HG03064 (cell line): ENCODE measurements around the gene HOXC9.

Source experiments
- ATAC-seq: cut with Tn5 transposase; IDR thresholded peaks from one replicate; pipeline ENCODE4 v1.9.1; 2021; ENCODE audit warnings: low read depth; ENCODE audit not compliant: unreplicated experiment

HOXC9 gene

DNA sequence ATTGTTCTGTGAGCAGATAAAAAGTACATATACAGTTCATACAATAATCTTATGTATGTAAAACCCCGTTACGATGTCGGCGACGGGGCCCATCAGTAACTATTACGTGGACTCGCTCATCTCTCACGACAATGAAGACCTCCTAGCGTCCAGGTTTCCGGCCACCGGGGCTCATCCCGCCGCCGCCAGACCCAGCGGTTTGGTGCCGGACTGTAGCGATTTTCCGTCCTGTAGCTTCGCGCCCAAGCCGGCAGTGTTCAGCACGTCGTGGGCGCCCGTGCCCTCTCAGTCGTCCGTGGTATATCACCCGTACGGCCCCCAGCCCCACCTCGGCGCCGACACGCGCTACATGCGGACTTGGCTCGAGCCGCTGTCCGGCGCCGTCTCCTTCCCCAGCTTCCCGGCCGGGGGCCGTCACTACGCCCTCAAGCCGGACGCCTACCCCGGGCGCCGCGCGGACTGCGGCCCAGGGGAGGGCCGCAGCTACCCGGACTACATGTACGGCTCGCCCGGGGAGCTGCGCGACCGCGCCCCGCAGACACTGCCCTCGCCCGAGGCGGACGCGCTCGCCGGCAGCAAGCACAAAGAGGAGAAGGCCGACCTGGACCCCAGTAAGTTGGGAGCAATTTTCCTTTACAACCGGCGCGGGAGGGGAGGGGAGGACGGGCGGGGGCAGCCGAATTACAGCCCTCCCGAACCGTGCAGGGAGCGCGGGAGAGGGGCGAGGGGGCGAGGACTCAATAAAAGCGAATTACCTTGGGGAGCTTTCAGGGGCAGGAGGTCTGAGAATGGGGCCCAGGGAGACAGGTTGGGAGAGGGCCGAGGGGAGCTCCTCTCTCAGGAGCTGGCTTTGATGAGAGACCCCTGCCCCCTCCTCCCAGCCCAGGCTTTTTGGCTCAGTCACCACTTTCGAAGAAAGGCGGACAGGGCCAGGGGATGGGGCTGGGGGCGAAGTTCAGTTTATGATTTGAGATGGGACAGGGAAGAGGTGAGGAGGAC, at the start of gene HOXC9:
HOXC9 (plus strand) TSS at position 46 of the 999 bp plus-strand sequence; CDS start at position 74, 28 bp downstream.
- ATAC-seq = no peak

DNA sequence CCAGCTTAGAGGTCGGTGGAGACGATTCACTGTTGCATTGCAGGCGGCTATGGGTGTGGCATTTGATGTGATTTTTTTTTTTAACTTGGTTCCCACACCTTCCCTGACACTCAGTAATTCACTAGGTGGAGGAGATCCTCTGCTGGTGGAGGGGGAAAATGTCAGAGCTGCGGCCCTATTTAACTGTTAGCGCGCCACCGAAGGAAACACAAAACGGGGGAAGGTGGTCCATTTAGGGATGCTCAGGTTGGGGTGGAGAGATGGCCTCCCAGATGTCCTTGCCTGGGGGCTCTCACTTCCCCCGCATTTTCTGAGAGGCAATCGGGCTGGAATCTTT, 49.6 kb upstream of the HOXC9 start:
- no peak for ATAC-seq

DNA sequence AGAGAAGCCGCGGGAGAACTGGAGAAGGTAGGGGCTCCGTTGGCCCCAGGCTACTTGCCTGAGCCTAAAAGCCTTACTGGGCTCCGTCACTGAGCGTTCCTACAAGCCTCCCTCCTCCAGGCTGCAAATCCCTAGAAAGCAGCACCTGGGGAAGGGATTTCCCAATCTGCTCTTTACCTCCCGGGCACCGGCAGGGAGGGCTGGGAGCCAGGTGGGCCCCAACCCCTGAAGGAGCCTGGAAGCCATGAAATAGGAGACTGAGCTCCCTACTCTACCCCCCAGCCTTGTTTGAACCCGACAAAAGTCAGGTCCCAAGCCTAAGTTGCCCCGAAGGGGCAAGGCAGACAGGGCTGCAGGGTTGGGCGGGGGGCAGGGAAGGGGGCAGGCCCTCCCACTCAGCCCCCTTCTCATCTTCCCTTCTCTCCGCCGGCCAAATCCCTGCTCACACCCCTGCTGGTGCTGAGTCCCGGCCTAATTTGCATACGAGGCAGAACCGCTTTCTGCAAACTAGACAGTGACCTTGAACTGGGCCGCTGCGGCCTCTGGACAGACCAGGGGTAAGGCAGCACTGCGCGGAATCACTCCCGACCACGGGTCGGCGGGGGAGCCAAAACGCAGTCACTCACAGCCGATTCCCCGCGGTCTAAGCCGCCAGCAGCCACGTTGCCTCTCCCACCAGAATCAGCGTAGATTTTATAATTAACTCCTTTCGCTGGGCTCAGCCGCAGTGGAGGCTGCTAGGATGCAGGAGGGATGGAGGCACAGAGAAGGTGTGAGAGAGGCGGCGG, 49.0 kb upstream of the HOXC9 start:
- ATAC-seq = no peak

- no peak for ATAC-seq
These were observed 48.2 kb upstream of the HOXC9 start for GRCh38 chr12:53951577-53952334.

DNA sequence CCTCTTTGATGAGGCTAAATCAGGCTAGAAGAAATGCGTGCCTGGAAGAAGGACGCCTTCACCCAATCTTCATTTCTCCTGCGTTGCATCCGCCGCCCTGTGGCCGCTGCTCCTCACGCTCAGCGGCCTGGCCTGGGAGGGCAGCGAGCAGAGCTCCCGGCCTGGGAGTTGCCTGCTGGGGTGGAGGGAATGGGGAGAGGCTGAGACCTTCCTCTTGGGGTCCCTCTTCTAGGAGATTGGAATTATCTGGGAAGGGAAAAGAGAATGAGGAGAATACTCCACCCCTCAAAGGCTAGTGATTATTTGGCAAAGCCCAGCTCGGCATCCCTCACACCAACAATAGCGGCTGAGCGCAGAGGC, 47.6 kb upstream of the HOXC9 start:
- no peak for ATAC-seq

DNA sequence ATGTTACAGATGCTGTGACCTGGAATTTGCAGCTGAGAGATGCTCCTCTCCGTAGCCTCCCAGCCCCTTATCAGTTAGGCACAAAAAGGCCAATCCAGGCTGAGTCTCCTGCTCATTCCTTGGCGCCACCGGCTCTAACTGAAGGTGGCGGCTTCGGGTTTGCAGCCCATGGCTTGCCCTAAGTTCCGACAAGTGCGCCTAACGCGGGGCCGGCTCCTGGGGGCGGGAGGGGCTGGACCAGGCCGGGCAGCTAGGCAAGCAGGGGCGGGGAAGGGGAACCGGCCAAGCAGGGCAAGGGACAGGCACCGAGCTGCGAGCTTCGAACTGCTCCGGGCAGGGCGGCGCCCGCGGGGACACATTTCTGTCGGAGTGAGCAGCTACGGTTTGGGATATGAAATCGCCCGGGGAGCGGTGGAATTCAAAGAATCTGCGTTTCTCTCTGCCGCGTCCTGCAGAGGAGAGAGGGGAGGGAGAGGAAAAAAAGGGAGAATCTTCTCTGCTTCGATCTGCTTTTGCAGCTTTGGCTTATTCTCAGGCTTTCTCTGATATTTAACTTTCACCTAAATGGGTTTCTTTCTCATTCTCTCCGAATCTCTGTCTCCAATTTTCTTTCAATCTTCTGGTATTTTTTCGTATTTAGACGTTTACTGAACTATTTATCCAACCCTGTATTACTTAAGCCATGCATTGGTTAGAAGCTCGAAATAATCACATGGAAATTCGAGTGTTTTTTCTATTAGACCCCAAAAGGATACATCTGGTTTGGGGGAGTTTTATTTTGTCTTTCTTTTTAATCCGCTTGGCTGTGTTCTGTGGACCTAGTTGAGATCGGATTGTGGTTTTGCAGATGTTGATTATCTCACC, 46.9 kb upstream of the HOXC9 start:
- ATAC-seq = no peak

DNA sequence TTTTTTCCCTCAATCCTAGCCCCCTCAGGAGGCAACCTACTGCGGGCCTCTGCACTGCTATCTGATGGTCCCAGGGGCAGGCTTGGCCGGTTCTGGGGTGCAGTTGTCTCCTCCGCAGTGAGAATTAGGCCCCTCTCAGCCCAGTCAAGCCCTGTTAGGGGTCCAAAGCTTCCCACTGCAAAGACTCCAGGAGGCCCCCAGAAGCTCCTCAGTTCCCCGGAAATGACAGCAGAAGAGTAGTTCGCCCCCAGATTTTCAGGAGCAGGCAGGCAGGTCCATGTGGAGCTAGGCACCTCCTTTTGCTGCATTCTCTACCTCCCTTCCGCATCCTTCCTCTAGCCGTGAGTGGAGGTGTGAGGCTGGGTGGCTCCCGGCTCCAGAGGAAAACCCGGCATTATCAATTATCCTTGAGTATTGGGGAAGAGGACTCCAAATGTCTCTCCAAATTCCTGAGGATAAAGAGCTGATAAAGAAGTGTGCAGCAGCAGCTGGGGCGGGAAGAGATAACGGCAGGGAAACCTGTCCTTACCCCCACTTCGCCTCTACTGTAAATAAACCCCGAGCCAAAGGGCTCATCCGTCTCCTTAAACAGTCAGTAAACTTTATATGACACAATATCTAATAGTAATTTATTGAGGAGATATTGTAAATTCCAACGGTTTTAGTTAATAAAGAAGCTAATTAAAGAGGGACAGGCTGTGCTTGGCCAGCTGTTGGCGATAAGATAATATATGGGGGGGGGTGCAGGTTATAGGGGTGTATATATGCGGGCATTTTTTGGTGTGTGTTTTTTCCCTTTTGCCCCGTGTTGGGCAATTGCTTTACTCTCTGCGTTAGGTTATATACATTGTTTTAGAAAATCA, 45.9 kb upstream of the HOXC9 start:
- ATAC-seq = no peak

DNA sequence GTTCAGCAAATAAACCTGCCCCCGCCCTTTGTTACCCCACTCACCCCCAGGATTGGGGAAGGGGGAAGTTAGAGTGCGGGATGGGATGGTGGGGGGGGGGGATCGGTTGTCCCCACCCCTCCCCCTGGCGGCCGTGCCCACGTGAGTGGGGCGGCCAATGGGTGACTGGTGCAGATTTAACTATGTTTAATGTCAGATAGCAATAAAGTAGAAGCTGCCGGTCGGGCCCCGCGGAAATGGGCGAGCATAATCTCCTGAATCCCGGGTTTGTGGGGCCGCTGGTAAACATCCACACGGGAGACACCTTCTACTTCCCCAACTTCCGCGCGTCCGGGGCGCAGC, 45.3 kb upstream of the HOXC9 start, which contains the start of gene HOXC12:
HOXC12 (plus strand) TSS at position 210 of the 342 bp plus-strand sequence; CDS start at position 237, 27 bp downstream.
- no peak for ATAC-seq

- no peak for ATAC-seq
These were observed 44.8 kb upstream of the HOXC9 start for GRCh38 chr12:53955036-53955775.

DNA sequence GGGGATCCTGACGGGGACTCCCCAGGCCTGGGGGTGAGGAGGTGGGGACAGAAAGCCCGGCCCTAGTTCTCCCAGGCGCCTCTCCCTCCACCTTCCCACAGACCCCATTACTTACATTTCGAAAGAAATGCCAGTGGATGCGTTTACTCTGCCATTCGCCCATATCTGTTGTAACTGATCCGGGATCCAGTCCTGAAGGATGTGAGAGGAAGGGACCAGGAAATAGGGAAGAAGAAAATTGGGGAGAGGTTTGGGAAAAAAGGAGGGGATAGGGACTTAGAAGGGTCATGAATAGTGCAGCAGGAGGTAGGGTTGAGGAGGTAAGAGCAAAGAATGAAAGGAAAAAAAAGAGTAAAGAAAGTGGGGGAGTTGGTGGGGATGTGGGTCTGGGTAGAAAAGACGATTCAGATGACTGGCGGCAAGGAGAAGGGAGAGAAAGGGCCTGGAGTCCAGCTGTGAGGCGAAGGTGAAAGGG, 44.1 kb upstream of the HOXC9 start:
- ATAC-seq = no peak

- ATAC-seq = no peak
These were observed 43.6 kb upstream of the HOXC9 start for GRCh38 chr12:53956251-53956887.

GRCh38 chr12:53956914-53957536, 42.9 kb upstream of the HOXC9 start:
- ATAC-seq = no peak

DNA sequence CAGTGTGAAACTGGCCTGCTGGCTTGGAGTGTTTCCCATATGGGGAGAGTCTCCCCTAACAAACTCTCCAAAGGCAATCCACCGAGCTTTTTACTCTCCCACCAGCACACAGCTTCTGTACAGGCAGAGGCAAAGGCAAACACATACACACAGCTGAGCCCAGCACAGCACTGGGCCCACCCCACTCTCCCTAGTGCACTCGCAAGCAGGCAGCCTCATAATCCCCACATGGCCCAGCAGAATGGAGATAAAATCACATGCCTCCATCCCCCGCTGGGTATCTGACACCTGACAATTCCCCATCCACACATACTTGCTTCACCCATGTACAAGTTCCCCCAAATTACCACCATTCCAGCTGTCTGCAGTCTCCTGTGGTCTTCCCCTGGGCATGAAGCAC, 41.8 kb upstream of the HOXC9 start:
- no peak for ATAC-seq

GRCh38 chr12:53959314-53959713, 40.6 kb upstream of the HOXC9 start:
- no peak for ATAC-seq

DNA sequence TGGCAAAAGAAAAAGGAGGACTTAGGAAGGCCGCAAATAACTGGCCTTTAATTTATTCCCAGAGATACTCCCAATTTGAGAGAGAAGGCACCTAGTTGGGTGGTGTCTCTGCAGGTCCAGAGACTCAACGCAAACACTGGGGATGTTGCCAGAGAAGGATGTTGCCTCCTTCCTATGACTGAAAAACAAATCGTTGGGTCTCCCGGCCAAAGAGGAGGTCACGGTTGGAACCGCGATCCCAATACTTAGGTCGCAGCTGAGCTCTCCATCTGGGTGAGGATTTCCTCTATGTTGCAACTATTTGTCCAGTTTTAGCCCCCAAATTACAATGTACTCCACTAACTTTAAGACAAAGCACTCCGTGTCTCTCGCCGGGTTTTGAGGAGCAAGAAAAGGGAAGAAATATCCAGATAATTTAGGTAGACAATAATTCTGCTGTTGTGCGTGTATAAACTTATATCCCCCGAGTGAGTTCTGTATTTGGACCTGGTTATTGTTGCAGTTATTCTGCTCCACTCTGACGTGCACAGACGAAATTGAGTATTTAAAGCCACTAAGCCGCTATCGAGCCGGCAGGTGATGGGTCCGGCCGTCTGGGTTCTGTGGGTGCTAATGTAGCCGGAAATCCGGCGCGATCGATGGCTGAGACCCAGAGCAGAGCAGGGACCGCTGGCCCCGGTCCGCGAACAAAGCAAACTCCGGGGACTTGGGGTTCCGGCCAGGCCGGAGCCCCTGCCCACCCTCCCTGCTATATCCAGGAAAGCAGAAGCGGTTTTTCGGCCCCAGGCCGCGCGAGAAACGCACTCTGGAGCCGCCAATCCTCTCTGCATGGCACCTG, 39.6 kb upstream of the HOXC9 start:
- no peak for ATAC-seq

- ATAC-seq = no peak
These were observed 38.8 kb upstream of the HOXC9 start for GRCh38 chr12:53961025-53961761.
